AG04450 (cell line): ENCODE measurements around the gene WDFY4. TPM values are rescaled to one million over a fixed set of nuclear protein-coding genes. Genes with fewer than 3 reads are reported as not detected.

Experiments used
- CTCF ChIA-PET: fragments of 300-600, 350-600 bp; formaldehyde crosslinking; extraction: SDS; loops from one replicate; lab custom pipeline; 2022; ENCODE audit warnings: antibody characterized with exemption, inconsistent platforms; lab: Charles Lee
- POLR2A ChIA-PET: fragments of 350-600 bp; formaldehyde crosslinking; extraction: SDS; loops from one replicate; lab custom pipeline; 2021; ENCODE audit warnings: antibody characterized with exemption, inconsistent platforms; lab: Yijun Ruan, JAX
- DNase-seq: peaks from one replicate; pipeline ENCODE4 v3.0.0-alpha.2; 2011; ENCODE audit warnings: low read depth, low spot score
- H3K27ac ChIP-seq: one replicate; pipeline ENCODE4 v1.5.1; 2012; ENCODE audit warnings: low read depth, low read length, control low read depth
- H3K27me3 ChIP-seq: one replicate; pipeline ENCODE4 v1.6.0; 2012; ENCODE audit warnings: low read length; ENCODE audit not compliant: control insufficient read depth, insufficient read depth
- H3K4me3 ChIP-seq: 2 replicates; pipeline ENCODE4 v1.5.1; 2011; ENCODE audit warnings: mild to moderate bottlenecking, low read depth, low read length, control low read depth
- H3K9me3 ChIP-seq: 2 replicates; pipeline ENCODE4 v1.5.1; 2012; ENCODE audit warnings: low read length; ENCODE audit not compliant: control insufficient read depth, insufficient read depth
- polyA plus RNA-seq: library from polyadenylated mRNA; depleted of rRNA; stranded (reverse); fragments of >200 nt; gene quantifications from 2 replicates; pipeline ENCODE4 v1.2.3, GENCODE V29; 2011
- TF ChIP-seq, protein P1 (sequence below): IDR thresholded peaks from 2 replicates; pipeline ENCODE4 v1.5.1; 2011; ENCODE audit warnings: low read depth, low read length, control low read depth, inconsistent platforms

Gene WDFY4
- polyA plus RNA-seq, 1 experiment = not detected

DNA sequence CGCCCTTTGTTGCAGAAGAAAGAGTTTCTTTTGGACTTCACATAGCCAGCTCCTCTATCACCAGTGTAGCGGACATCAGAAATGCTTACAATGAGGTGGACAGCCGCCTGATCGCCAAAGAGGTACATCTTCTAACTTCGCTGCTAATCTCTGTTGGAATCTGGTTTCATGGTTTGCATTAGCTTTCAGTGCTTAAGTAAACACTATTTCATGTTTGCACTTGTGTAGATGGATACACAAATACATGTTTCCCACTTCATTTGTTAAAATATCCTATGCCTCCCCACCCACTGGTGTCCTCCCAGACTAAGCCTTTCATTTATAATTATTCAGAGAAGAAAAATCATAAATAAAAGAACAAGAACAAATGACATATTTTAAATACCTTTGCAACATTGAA lies 103.9 kb downstream of the WDFY4 start:
- ChIA-PET POLR2A (no interaction called here), CTCF (no interaction called here)
- no peak overlapping the region for H3K4me3 ChIP-seq

DNA sequence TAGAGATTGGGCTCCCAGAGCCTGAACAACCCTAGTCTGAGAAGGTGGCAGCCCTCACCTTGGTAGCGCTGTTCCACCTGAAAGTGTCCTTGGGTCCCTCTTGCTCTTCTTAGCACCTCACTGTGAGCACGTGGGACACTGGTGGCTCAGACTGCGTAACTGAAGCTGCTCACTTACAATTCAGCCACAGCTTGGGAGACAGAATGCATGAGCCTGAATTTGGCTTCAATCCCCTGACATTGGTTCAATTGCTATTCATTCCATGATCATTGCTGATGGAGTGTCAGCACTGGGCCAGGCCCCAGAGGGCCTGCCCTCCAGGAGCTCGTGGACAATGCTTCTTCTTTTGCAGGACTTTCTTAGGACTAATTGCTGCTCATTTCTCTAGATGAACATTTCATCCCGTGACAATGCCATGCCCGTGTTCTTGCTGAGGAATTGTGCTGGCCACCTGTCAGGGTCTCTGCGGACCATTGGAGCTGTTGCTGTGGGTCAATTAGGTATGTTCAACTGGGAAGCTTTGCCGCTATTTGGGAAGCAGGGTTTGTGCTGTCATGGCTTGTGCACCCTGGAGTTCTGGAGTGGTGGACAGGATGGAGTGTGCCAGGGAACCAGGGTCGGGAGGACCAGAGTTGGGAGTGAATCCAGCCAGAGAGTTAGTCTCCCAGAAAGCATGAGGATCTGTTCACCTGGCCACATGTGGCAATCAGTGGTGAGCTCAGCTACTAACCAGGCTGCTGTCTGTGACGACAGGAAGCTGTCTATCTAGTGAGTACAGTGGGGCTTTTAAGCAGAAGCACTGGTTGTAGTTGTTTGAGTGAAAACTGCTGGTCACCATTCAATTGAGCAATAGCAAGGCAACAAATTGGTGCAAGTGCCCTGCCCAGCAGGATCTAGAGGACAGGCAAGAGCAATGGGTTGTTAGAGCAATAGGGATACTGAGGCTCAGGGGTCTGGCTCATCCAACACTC lies 105.1 kb downstream of the WDFY4 start:
- POLR2A ChIA-PET = no interaction called here
- peaks cover 3% of the 10 kb centered on the region for H3K27me3 ChIP-seq

More for the DNA sequence above, 103.9 kb downstream of the WDFY4 start:
- Histone ChIP-seq H3K27me3 (peaks cover 3% of the 10 kb centered on the region), H3K27ac (no peak overlapping the region), H3K9me3 (no peaks in the 10 kb centered on the region)
- DNase-seq = no peak
- TF ChIP-seq, protein P1, sequence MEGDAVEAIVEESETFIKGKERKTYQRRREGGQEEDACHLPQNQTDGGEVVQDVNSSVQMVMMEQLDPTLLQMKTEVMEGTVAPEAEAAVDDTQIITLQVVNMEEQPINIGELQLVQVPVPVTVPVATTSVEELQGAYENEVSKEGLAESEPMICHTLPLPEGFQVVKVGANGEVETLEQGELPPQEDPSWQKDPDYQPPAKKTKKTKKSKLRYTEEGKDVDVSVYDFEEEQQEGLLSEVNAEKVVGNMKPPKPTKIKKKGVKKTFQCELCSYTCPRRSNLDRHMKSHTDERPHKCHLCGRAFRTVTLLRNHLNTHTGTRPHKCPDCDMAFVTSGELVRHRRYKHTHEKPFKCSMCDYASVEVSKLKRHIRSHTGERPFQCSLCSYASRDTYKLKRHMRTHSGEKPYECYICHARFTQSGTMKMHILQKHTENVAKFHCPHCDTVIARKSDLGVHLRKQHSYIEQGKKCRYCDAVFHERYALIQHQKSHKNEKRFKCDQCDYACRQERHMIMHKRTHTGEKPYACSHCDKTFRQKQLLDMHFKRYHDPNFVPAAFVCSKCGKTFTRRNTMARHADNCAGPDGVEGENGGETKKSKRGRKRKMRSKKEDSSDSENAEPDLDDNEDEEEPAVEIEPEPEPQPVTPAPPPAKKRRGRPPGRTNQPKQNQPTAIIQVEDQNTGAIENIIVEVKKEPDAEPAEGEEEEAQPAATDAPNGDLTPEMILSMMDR = no peak

DNA sequence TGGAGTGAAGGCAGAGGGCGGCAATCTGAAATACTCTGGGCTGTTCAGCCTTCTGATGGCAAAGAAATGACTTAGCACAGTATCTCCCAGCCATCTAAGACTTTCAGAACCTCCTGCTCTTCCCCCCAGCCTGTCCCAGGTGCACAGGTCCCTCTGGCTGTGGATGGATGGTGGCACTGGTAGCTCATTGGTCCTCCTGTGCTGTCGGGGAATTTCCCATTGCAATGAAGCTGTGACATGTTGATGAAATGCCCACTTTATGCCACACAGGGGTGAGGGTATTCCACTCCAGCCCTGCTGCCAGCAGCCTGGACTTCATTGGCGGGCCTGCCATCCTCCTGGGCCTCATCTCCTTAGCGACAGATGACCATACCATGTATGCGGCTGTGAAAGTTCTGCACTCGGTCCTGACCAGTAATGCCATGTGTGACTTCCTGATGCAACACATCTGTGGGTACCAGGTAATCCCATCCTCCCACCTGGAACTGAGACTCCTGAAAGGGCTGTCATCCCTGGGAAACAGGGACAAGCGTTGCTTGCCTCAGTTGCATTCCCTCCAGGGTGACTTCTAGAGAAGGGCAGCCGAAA lies 105.9 kb downstream of the WDFY4 start:
- POLR2A ChIA-PET = no interaction called here
- Histone ChIP-seq H3K9me3 (no peaks in the 10 kb centered on the region; the same call in 1 of the 2 replicates), H3K27me3 (peaks cover 3% of the 10 kb centered on the region), H3K27ac (no peak overlapping the region), H3K4me3 (no peak overlapping the region)
- CTCF ChIA-PET = no interaction called here
- TF ChIP-seq, protein P1 = no peak
- no peak for DNase-seq

More for the DNA sequence above, 105.1 kb downstream of the WDFY4 start:
- CTCF ChIA-PET = no interaction called here
- TF ChIP-seq, protein P1 = no peak
- Histone ChIP-seq H3K27ac (no peak overlapping the region), H3K4me3 (no peak overlapping the region), H3K9me3 (no peaks in the 10 kb centered on the region; the same call in 1 of the 2 replicates)
- no peak for DNase-seq

DNA sequence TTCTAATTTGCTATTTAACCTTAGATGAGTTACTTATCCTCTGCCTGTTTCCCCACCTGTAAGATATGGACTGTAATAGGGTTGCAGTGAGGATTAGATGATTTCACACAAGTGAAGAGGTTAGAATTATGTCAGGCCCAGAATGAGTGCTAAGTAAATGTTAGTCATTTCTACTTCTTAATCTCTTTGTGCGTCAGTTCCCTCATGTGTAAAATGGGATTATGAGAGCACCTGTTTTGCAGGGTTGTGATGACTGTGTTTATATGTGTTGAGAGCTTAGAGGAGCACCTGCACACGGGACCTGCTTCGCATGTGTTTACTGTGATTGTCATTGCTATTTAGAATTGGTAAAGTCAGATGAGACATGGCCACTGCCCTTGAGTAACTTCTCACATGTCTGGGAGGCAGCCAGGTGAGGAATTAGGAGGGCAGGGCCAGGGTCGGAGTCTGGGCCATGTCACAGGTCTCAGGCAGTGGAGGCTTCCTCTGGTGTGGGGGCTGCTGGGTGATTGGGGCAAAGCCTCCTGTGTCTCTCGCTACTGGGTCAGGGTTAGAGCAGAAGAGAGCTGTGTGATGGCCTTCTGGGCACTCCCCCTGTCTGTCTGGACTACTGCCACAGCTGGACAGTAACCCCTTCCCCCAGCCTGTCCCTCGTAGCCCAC lies 106.7 kb downstream of the WDFY4 start:
- DNase-seq = no peak
- Histone ChIP-seq H3K27me3 (peaks cover 3% of the 10 kb centered on the region), H3K4me3 (no peak overlapping the region), H3K27ac (no peak overlapping the region), H3K9me3 (no peaks in the 10 kb centered on the region; the same call in 1 of the 2 replicates)
- CTCF ChIA-PET = no interaction called here
- TF ChIP-seq, protein P1 = no peak
- POLR2A ChIA-PET = no interaction called here
